IPS-18c (cell line): ENCODE data around the gene PDS5B.
"Not testable (repeated sequence)": the region's sequence is repeated elsewhere in the genome, so short reads cannot be mapped to it uniquely, and the experiment has no call there.

Experiments used
- H3K4me3 ChIP-seq: 2 replicates; pipeline ENCODE4 v1.7.0; 2013; ENCODE audit warnings: low read depth, mild to moderate bottlenecking, low read length, moderate library complexity; ENCODE audit not compliant: insufficient read depth
- H3K9me3 ChIP-seq: one replicate; pipeline ENCODE4 v1.6.1; 2013; ENCODE audit warnings: mild to moderate bottlenecking, low read length, moderate library complexity; ENCODE audit not compliant: control insufficient read depth, insufficient read depth

Gene PDS5B

GRCh38 chr13:32586080-32586900, at the start of gene PDS5B:
PDS5B (plus strand) TSS chr13:32586452; CDS start chr13:32648773, 62,321 bp downstream.
- Histone ChIP-seq H3K4me3 (peak within 1 kb of the TSS; percentile 87), H3K9me3 (no peaks in the 10 kb centered on the region)

GRCh38 chr13:32537580-32538142, 48.6 kb upstream of the PDS5B start:
- Histone ChIP-seq H3K9me3 (no peaks in the 10 kb centered on the region), H3K4me3 (peak overlapping the region; percentile 89)

GRCh38 chr13:32538143-32538620, 48.1 kb upstream of the PDS5B start:
- no peaks in the 10 kb centered on the region for H3K9me3 ChIP-seq
- peak overlapping the region; percentile 89 for H3K4me3 ChIP-seq

- Histone ChIP-seq H3K4me3 (peak within 1 kb of the TSS; percentile 89), H3K9me3 (no peaks in the 10 kb centered on the region)
Observed at GRCh38 chr13:32538621-32539246, 47.5 kb upstream of the PDS5B start, which contains the start of gene N4BP2L2. N4BP2L2 (minus strand) TSS chr13:32538795; CDS start chr13:32537027, 1,768 bp downstream.

- H3K4me3 ChIP-seq: no peak overlapping the region
- no peaks in the 10 kb centered on the region for H3K9me3 ChIP-seq
Observed at GRCh38 chr13:32542221-32542620, 44.0 kb upstream of the PDS5B start.

GRCh38 chr13:32545083-32545482, 41.2 kb upstream of the PDS5B start:
- no peaks in the 10 kb centered on the region for H3K9me3 ChIP-seq
- no peak overlapping the region for H3K4me3 ChIP-seq

GRCh38 chr13:32548837-32549236, 37.4 kb upstream of the PDS5B start:
- Histone ChIP-seq H3K9me3 (no peaks in the 10 kb centered on the region), H3K4me3 (no peak overlapping the region)

- Histone ChIP-seq H3K9me3 (no peaks in the 10 kb centered on the region), H3K4me3 (no peak overlapping the region)
Observed at GRCh38 chr13:32549788-32550187, 36.5 kb upstream of the PDS5B start.

GRCh38 chr13:32553720-32554119, 32.5 kb upstream of the PDS5B start:
- no peak overlapping the region for H3K4me3 ChIP-seq
- H3K9me3 ChIP-seq: no peaks in the 10 kb centered on the region

- H3K9me3 ChIP-seq: no peaks in the 10 kb centered on the region
- no peak overlapping the region for H3K4me3 ChIP-seq
Observed at GRCh38 chr13:32555613-32556012, 30.6 kb upstream of the PDS5B start.

- H3K4me3 ChIP-seq: not testable (repeated sequence)
Observed at GRCh38 chr13:32560842-32561241, 25.4 kb upstream of the PDS5B start.

GRCh38 chr13:32575687-32576086, 10.6 kb upstream of the PDS5B start:
- not testable (repeated sequence) for H3K9me3 ChIP-seq, H3K4me3 ChIP-seq

More at GRCh38 chr13:32560842-32561241, 25.4 kb upstream of the PDS5B start:
- not testable (repeated sequence) for H3K9me3 ChIP-seq

GRCh38 chr13:32577032-32577431, 9.2 kb upstream of the PDS5B start:
- H3K4me3 ChIP-seq: no peak overlapping the region
- H3K9me3 ChIP-seq: peaks cover 9% of the 10 kb centered on the region

- Histone ChIP-seq H3K4me3 (no peak overlapping the region), H3K9me3 (peaks cover 9% of the 10 kb centered on the region)
Observed at GRCh38 chr13:32581177-32581786, 5.0 kb upstream of the PDS5B start.

GRCh38 chr13:32582281-32582680, 4.0 kb upstream of the PDS5B start:
- peaks cover 3% of the 10 kb centered on the region for H3K9me3 ChIP-seq
- H3K4me3 ChIP-seq: no peak overlapping the region

- no peak overlapping the region for H3K4me3 ChIP-seq
- H3K9me3 ChIP-seq: no peaks in the 10 kb centered on the region
Observed at GRCh38 chr13:32582991-32583390, 3.3 kb upstream of the PDS5B start.

GRCh38 chr13:32585550-32586079, 637 bp upstream of the PDS5B start:
- H3K9me3 ChIP-seq: no peaks in the 10 kb centered on the region
- peak overlapping the region; percentile 46 for H3K4me3 ChIP-seq
